Mammary epithelial cell (primary cell): Measurements from ENCODE around the gene HOXA5.

Source experiments
- CTCF ChIP-seq, 2 donors: IDR thresholded peaks in 1 of 2; conservative IDR thresholded peaks in 1 of 2; 2 replicates each; pipeline ENCODE4 v1.5.1; 2011 to 2012; ENCODE audit warnings: inconsistent platforms in 2 of 2, low read length in 2 of 2, mild to moderate bottlenecking in 2 of 2, control low read depth in 1 of 2, low read depth in 1 of 2; ENCODE audit not compliant: insufficient read depth in 1 of 2; ENCODE audit errors: extremely low read depth in 1 of 2
- EZH2 ChIP-seq: IDR thresholded peaks from 2 replicates; pipeline ENCODE4 v1.6.1; 2012; ENCODE audit warnings: low read length, inconsistent platforms, borderline replicate concordance

GRCh38 chr7:27107391-27108381 is 35.8 kb downstream of the HOXA5 start:
- TF ChIP-seq CTCF (conservative IDR thresholded peaks at IDR 0.05 in 1 of 2, IDR thresholded peaks at IDR 0.05 in 1 of 2; ENCODE audit: extremely low read depth in 1 of 2, insufficient read depth in 1 of 2, low read depth in 1 of 2, low read length in 2 of 2) (no peak), EZH2 (no peak)
